GM18526 (cell line): ENCODE data around the gene UPP1.
A peak's percentile ranks its signal among the peaks of the same experiment; 100 is the strongest.

Experiments
- POLR2A ChIP-seq: IDR thresholded peaks from 3 replicates; pipeline ENCODE4 v1.6.1; 2011; ENCODE audit not compliant: insufficient read length; ENCODE audit errors: extremely low read depth

UPP1 gene

GRCh38 chr7:48077423-48077822 lies 11.6 kb upstream of the UPP1 start:
- TF ChIP-seq POLR2A: no peak

DNA sequence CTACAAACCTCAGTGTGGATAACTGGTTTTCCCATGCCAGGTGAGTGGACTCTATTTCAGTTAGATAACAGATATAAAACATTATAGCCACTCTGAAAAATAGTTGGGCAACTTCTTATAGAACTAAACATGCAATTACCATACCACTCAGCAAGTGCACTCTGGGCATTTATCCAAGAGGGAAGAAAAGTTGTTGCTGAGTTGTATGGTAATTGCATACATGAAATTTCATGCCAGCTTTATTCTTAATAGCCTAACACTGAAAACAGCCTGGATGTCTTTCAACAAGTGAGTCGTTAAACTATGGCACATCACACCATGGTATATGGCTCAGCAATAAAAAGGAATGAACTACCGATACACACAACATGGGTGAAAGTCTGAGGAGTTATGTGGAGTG lies 10.6 kb upstream of the UPP1 start:
- TF ChIP-seq POLR2A: no peak

- TF ChIP-seq POLR2A: no peak
Measured at GRCh38 chr7:48083114-48083830, 5.8 kb upstream of the UPP1 start.

GRCh38 chr7:48084727-48085432 lies 4.2 kb upstream of the UPP1 start:
- no peak for TF ChIP-seq POLR2A

DNA sequence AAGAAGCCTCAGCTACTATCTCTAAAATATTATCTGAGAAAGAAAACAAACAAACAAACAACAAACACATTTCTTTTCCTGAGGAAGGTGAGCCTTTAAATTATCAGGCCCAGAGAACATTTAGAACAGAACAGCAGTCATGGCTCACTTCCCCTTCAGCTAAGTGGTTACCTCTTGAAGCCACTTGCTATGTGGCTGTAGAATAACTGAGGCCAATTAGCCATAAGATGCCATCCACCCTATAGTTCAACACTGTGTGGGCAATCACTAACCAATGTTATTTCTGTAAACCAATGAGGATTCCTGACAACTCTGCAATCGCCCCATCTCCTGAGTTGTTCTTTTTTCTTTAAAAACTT lies 3.7 kb upstream of the UPP1 start:
- no peak for TF ChIP-seq POLR2A

- TF ChIP-seq POLR2A: no peak
Measured at GRCh38 chr7:48085942-48086341, 3.1 kb upstream of the UPP1 start.

DNA sequence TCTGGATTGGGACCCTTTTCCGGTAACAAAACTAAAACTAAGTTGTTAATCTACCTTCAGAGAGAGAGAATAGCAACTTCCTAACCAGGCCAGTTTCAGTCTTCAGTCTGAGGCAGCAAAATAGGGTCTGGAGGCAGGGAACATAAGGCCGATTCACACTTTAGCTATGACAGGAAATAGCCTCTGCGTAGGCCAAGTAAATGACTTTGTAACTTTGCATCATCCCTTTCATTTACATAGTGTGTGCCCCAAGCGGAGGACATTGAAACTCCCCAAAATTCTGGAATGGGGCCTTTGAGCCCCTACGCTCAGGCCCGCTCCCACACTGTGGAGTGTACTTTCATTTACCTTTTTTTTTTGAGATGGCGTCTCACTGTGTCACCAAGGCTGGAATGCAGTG lies 1.7 kb upstream of the UPP1 start:
- peak; percentile 21 for TF ChIP-seq POLR2A

DNA sequence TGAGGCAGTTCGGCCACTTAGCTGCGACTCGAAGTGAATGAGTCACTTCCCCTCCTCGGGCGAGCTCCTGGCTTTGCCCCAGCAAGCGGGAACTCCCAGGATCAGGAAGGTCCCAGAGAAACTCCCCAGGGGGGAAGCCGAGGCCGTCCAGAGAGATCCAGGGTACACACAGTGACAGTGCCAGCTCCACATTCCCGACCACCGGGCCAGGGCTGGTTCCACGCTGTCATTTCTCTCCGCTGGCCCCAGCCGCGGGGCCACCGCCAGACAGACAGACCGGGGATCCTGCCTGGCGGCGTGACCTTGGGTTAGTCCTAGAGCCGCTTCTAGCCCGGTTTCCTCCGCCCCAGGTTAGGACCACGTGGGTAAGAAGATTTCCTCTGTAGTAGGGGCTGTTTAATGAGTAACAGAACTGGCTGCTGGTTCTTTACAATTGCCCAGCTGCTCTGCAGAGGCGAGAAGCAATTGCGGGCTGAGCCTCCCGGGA lies 463 bp upstream of the UPP1 start:
- TF ChIP-seq POLR2A: peak; percentile 75

DNA sequence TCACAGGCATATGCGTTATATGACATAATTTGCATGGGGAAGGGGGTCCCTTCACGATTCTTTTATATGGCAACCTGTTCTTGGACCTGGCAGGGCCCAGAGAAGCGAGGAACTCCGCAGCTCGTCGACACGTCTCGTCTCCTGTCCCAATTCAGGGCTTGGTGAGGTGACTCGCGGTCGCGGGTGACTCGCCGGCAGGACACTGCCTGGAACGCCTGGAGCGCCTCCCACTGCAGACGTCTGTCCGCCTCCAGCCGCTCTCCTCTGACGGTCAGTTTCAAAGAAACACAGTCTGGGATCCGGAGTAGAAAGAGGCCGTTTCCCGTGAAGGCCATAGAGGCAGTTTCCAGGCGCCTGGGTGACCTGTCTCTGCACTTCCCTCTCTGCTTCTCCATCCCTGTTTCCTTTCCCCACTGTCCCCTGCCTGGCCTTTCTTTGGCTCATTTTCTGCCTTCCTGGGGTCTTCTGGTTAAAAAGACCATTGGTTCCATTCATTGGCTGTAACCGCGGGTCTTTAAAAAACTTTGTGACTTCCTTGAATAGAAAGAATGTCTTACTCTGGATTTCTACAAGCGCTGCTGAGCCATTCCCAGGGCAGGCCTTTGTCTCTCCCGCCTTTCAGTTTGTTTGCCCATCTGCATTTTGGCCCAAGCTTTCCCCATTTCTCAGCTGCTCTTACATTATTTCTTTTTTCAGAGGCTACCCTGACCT lies 1.2 kb downstream of the UPP1 start:
- TF ChIP-seq POLR2A: no peak

GRCh38 chr7:48091506-48092433 lies 2.7 kb downstream of the UPP1 start:
- TF ChIP-seq POLR2A: no peak

GRCh38 chr7:48094861-48095293 lies 5.8 kb downstream of the UPP1 start:
- TF ChIP-seq POLR2A: no peak

- TF ChIP-seq POLR2A: no peak
Measured at GRCh38 chr7:48096273-48096672, 7.2 kb downstream of the UPP1 start.

GRCh38 chr7:48097521-48098231 lies 8.6 kb downstream of the UPP1 start:
- no peak for TF ChIP-seq POLR2A

- TF ChIP-seq POLR2A: no peak
Measured at GRCh38 chr7:48098846-48099245, 9.8 kb downstream of the UPP1 start.
